Hepatocyte (in vitro differentiated cells): ENCODE measurements around the gene KLHL30.

ENCODE experiments used
- EZH2 ChIP-seq: fragments of 200-600 bp; sonication (generic); IDR thresholded peaks from 2 replicates; pipeline ENCODE4 v1.6.1; 2016; ENCODE audit warnings: antibody characterized with exemption, mild to moderate bottlenecking, borderline replicate concordance
- TF ChIP-seq, protein P1 (sequence below): fragments of 200-600 bp; sonication (generic); IDR thresholded peaks from 2 replicates; pipeline ENCODE4 v1.5.1; 2016; ENCODE audit warnings: antibody characterized with exemption, mild to moderate bottlenecking; ENCODE audit not compliant: poor library complexity

DNA sequence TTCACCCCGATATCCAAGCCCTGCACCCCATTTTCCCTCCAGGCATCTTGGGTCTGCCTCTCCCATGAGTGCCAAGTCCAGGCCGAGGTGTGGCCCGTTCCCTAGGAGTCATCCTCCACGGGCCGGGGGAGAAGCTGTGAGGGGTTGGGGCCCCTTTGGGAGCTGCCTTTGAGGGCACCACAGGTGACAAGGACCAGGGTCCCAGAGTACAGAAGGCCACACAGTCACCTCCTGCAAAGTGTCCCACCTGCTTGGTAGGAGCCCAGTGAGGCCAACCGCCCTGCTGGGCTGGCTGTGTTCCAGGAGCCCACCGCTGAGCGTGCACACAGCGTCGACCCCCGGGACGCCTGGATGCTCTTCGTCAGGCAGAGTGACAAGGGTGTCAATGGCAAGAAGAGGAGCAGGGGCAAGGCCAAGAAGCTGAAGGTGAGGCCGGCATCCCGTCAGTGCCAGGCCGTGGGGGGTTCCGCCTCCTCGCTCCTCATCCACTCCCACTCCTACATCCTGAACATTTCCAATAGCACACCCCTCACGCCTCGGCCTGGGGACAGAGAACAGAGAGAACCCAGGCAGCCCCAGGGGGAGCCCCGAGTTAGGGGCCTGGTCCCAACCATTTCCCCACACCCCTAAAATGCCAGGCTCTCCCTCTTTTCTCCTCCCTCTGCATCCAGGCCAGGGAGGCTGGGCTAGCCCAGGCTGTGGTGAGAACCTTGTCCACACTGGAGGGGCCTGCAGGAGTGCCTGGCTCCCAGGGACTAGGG is 23.0 kb downstream of the KLHL30 start:
- TF ChIP-seq, protein P1, sequence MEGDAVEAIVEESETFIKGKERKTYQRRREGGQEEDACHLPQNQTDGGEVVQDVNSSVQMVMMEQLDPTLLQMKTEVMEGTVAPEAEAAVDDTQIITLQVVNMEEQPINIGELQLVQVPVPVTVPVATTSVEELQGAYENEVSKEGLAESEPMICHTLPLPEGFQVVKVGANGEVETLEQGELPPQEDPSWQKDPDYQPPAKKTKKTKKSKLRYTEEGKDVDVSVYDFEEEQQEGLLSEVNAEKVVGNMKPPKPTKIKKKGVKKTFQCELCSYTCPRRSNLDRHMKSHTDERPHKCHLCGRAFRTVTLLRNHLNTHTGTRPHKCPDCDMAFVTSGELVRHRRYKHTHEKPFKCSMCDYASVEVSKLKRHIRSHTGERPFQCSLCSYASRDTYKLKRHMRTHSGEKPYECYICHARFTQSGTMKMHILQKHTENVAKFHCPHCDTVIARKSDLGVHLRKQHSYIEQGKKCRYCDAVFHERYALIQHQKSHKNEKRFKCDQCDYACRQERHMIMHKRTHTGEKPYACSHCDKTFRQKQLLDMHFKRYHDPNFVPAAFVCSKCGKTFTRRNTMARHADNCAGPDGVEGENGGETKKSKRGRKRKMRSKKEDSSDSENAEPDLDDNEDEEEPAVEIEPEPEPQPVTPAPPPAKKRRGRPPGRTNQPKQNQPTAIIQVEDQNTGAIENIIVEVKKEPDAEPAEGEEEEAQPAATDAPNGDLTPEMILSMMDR = no peak
- no peak for TF ChIP-seq EZH2
